Heart right ventricle (tissue), 16 donors: Measurements from ENCODE around the gene R3HDM4. TPM values are rescaled to one million over a fixed set of nuclear protein-coding genes. Genes with fewer than 3 reads are reported as not detected.

Source experiments
- ATAC-seq, 8 donors: fragments of 200-7000 bp; cut with Tn5 transposase; one replicate each; pipeline ENCODE4 v1.9.1; 2020; ENCODE audit warnings: mild to moderate bottlenecking in 8 of 8, moderate library complexity in 8 of 8, moderate number of reproducible peaks in 1 of 8
- DNase-seq, 2 donors: peaks; one replicate each; pipeline ENCODE4 v3.0.0-alpha.2; 2020
- H3K27ac ChIP-seq, 10 donors: fragments of 200-600 bp; sonication (generic) in 2 of 10; one replicate each; pipeline versions ENCODE4 v1.5.0 to v1.8.0; 2020 to 2022; ENCODE audit warnings: mild to moderate bottlenecking in 3 of 10
- H3K27me3 ChIP-seq, 7 donors: fragments of 200-600 bp; one replicate each; pipeline ENCODE4 v1.8.0; 2021 to 2022; ENCODE audit warnings: mild to moderate bottlenecking in 2 of 7
- H3K36me3 ChIP-seq, 9 donors: fragments of 200-600 bp; sonication (generic) in 1 of 9; one replicate each; pipeline versions ENCODE4 v1.5.0 to v1.8.0; 2020 to 2022; ENCODE audit warnings: mild to moderate bottlenecking in 2 of 9
- H3K4me1 ChIP-seq, 9 donors: fragments of 200-600 bp; sonication (generic) in 1 of 9; one replicate each; pipeline versions ENCODE4 v1.5.0 to v1.8.0; 2020 to 2022; ENCODE audit warnings: mild to moderate bottlenecking in 4 of 9
- H3K4me3 ChIP-seq, 10 donors: fragments of 200-600 bp; sonication (generic) in 2 of 10; one replicate each; pipeline versions ENCODE4 v1.5.0 to v1.8.0; 2020 to 2022; ENCODE audit warnings: mild to moderate bottlenecking in 7 of 10, moderate library complexity in 2 of 10
- H3K9me3 ChIP-seq, 11 donors: fragments of 200-600 bp in 10 of 11; sonication (generic) in 2 of 11; one replicate each; pipeline versions ENCODE4 v1.5.0 to v1.8.0; 2013 to 2022; ENCODE audit warnings: mild to moderate bottlenecking in 2 of 11, control low read depth in 1 of 11, moderate library complexity in 1 of 11
- WGBS, 2 donors: extraction: QIAGEN DNeasy Blood & Tissue Kit; methylation state at CpG; one replicate each; pipeline ENCODE4 v1.1.7; 2013; ENCODE audit warnings: inconsistent platforms in 1 of 2; 5-methylcytosine and 5-hydroxymethylcytosine counted together
- intact Hi-C, 10 donors: fragments of 100-400 bp; cut with DNase I; formaldehyde crosslinking; loops; one replicate each; pipeline versions ENCODE4 v1.11.1 to v1.14.2; 2022
- polyA plus RNA-seq, 2 donors: library from polyadenylated mRNA; stranded (reverse); fragments of 200-250 nt; gene quantifications; one replicate each; pipeline ENCODE4 v1.2.3, GENCODE V29; 2013
- total RNA-seq, 10 donors: library from RNA; stranded (reverse); fragmentation: NEBNext Ultra II Directional in 3 of 10; extraction: Animal tissue kit (Norgen Biotek cat#: 25700) in 3 of 10; gene quantifications; one replicate each; pipeline versions ENCODE4 v1.2.1 to v1.2.4, GENCODE V29; 2021 to 2023
- TF ChIP-seq, protein P1 (sequence below), 9 donors: fragments of 200-600 bp; sonication (generic) in 2 of 9; IDR thresholded peaks; one replicate each; pipeline versions ENCODE4 v1.5.0 to v1.8.0; 2021 to 2022; ENCODE audit warnings: antibody characterized with exemption in 9 of 9, mild to moderate bottlenecking in 5 of 9, moderate library complexity in 1 of 9
- donor health status: Arrhythmogenic right ventricular cardiomyopathy.
- donor health status: ischemic (EF 13 %, LVEDD 7.1; RV severe dilation, severe dysfunction).
- donor health status: healthy with polysubstance abuse.
- donor health status: DM: no; HTN: yes; CAD: no.
- donor health status: DM: no; HTN: no; CAD: no.
- donor health status: ischemic (EF 25% LVEDD 6.9; RV normal size, moderate dysfunction).
- donor health status: ischemic (EF 25% LVEDD 5.7; RV mildly dilated, moderate dysfunction).
- donor health status: healthy.
- donor health status: DM: yes; HTN: yes; CAD: no.
- donor health status: Ischemic cardiomyopathy.
- donor health status: ischemic (EF 35%, LVEDD 5.7; RV mildly dilated, moderate dysfunction).
- donor health status: nonischemic (EF 11% LVEDD 7.7; RV severe dilation, severe dysfunction).
- donor health status: DM: yes; HTN: yes; CAD: no.
- donor health status: PGD.
- donor health status: ischemic (EF 29% LVEDD 5.4; RV normal size, mild dysfunction).
- donor health status: nonischemic (EF 23%, LVEDD 6.1; RV moderate dilation, normal function).

R3HDM4 gene
- total and polyA plus RNA-seq, 12 donors, result 16.3 to 49.8 (median 20.8) TPM

DNA sequence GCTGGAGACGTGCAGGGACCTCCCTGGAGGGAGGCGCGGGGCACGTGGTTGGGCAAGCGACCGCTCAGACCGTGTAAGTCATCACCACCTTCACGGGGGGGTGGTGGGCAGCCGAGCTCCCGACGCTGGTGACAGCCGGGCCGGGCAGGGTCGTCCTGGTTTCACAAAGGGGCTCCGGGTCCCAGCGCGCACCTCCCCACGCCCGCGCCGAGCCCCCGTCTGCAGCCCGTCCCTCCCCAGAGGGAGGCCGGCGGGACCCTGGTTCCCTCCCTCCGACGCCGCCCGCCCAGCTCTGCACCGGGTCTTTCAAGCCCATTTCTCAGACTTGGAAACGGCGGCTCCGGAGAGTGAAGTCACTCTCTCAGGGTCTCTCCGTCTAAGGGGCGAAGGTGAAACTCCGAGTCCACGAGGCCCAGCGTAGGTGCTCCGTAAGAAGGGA lies 12.1 kb upstream of the R3HDM4 start:
- Histone ChIP-seq H3K4me3 (peak overlapping the region; percentile 51 to 99 (median 84)), H3K27me3 (peaks cover 7 to 15% (median 14%) of the 10 kb centered on the region in 7 donors), H3K27ac (peak overlapping the region in 9 of 10 donors; percentile 54 to 98 (median 84)), H3K9me3 (no peaks in the 10 kb centered on the region), H3K4me1 (peaks cover 7 to 58% (median 26%) of the 10 kb centered on the region in 9 donors), H3K36me3 (peaks cover 0 to 7% (median 0%) of the 10 kb centered on the region in 9 donors)
- intact Hi-C loops, result loop anchor here in 5 of 10 donors (2.0 to 10.0 kb wide), 4 partner anchors 58 to 320 kb away; partner anchors contain the start of genes ATP5F1D (in 2 of the 5), CBARP (in 1 of the 5) and MIDN (in 1 of the 5)
- 0% methylated on average over 39 of the region's 39 CpGs for WGBS, 2 donors
- TF ChIP-seq, protein P1, sequence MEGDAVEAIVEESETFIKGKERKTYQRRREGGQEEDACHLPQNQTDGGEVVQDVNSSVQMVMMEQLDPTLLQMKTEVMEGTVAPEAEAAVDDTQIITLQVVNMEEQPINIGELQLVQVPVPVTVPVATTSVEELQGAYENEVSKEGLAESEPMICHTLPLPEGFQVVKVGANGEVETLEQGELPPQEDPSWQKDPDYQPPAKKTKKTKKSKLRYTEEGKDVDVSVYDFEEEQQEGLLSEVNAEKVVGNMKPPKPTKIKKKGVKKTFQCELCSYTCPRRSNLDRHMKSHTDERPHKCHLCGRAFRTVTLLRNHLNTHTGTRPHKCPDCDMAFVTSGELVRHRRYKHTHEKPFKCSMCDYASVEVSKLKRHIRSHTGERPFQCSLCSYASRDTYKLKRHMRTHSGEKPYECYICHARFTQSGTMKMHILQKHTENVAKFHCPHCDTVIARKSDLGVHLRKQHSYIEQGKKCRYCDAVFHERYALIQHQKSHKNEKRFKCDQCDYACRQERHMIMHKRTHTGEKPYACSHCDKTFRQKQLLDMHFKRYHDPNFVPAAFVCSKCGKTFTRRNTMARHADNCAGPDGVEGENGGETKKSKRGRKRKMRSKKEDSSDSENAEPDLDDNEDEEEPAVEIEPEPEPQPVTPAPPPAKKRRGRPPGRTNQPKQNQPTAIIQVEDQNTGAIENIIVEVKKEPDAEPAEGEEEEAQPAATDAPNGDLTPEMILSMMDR (IDR thresholded peaks at IDR 0.05), result no peak
- peak in 1 of 2 donors; percentile 36 for DNase-seq
- peak; percentile 41 to 61 (median 53) for ATAC-seq

- intact Hi-C loops, result loop anchor here in 6 of 10 donors (2.0 to 10.0 kb wide), 6 partner anchors 58 to 320 kb away; partner anchors contain the start of genes ATP5F1D (in 2 of the 6), CBARP (in 1 of the 6), CFD (in 1 of the 6) and MIDN (in 1 of the 6)
- H3K4me1 ChIP-seq, result peaks cover 7 to 63% (median 31%) of the 10 kb centered on the region in 9 donors
Observed at GRCh38 chr19:924553-925086, 11.6 kb upstream of the R3HDM4 start.

DNA sequence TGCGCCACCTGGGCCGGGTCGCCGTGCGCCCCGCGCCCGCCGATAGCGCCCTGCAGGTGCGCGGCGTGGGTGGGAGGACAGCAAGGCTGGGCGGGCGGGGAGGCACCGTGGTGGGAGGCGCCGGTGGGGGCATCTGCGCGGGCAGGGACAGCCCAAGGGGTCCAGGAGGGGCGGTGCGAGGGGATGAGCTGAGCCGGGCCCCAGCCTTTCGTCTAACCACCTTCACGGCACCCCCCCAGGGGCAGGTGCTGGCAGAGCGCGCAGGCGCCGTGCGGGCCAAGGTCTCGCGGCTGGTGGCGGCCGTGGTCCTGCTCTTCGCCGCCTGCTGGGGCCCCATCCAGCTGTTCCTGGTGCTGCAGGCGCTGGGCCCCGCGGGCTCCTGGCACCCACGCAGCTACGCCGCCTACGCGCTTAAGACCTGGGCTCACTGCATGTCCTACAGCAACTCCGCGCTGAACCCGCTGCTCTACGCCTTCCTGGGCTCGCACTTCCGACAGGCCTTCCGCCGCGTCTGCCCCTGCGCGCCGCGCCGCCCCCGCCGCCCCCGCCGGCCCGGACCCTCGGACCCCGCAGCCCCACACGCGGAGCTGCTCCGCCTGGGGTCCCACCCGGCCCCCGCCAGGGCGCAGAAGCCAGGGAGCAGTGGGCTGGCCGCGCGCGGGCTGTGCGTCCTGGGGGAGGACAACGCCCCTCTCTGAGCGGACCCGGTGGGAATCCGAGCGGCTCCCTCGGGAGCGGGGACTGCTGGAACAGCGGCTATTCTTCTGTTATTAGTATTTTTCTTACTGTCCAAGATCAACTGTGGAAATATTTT lies 7.2 kb upstream of the R3HDM4 start:
- 2% methylated on average over 72 to 84 of the region's 84 CpGs for WGBS, 2 donors
- peaks cover 13 to 68% (median 40%) of the 10 kb centered on the region in 9 donors for H3K4me1 ChIP-seq
- peak in 2 of 8 donors; percentile 1 to 4 for ATAC-seq
- intact Hi-C loops, result loop anchor here in 8 of 10 donors (2.0 to 10.0 kb wide), 9 partner anchors 57 to 325 kb away; partner anchors contain the start of genes ATP5F1D (in 1 of the 8), CBARP (in 1 of the 8), CFD (in 1 of the 8) and MIDN (in 1 of the 8)
- TF ChIP-seq, protein P1 (IDR thresholded peaks at IDR 0.05), result no peak
- H3K36me3 ChIP-seq, result no peaks in the 10 kb centered on the region
- no peaks in the 10 kb centered on the region for H3K9me3 ChIP-seq
- H3K27ac ChIP-seq, result peak overlapping the region in 1 of 10 donors; percentile 26
- H3K4me3 ChIP-seq, result peak overlapping the region in 7 of 10 donors; percentile 5 to 48 (median 17)
- peaks cover 30 to 57% (median 55%) of the 10 kb centered on the region in 7 donors for H3K27me3 ChIP-seq
- DNase-seq, result no peak

More at GRCh38 chr19:924553-925086, 11.6 kb upstream of the R3HDM4 start:
- H3K4me3 ChIP-seq, result peak overlapping the region; percentile 51 to 99 (median 84)
- WGBS, 2 donors, result 13 to 16% methylated on average over 30 to 31 of the region's 31 CpGs
- H3K27me3 ChIP-seq, result peaks cover 12 to 20% (median 19%) of the 10 kb centered on the region in 7 donors
- DNase-seq (no peak), ATAC-seq (no peak)
- H3K27ac ChIP-seq, result peak overlapping the region in 6 of 10 donors; percentile 70 to 98 (median 88)
- H3K36me3 ChIP-seq, result peaks cover 0 to 3% (median 0%) of the 10 kb centered on the region in 9 donors
- TF ChIP-seq, protein P1 (IDR thresholded peaks at IDR 0.05), result no peak
- no peaks in the 10 kb centered on the region for H3K9me3 ChIP-seq
